GM12801 (cell line): ENCODE measurements around the gene SPTBN1.

ENCODE experiments used
- TF ChIP-seq, protein P1 (sequence below): IDR thresholded peaks from one replicate; pipeline ENCODE4 v1.5.1; 2011; ENCODE audit warnings: control low read depth; ENCODE audit not compliant: insufficient read length; ENCODE audit errors: extremely low read depth

The SPTBN1 gene

DNA sequence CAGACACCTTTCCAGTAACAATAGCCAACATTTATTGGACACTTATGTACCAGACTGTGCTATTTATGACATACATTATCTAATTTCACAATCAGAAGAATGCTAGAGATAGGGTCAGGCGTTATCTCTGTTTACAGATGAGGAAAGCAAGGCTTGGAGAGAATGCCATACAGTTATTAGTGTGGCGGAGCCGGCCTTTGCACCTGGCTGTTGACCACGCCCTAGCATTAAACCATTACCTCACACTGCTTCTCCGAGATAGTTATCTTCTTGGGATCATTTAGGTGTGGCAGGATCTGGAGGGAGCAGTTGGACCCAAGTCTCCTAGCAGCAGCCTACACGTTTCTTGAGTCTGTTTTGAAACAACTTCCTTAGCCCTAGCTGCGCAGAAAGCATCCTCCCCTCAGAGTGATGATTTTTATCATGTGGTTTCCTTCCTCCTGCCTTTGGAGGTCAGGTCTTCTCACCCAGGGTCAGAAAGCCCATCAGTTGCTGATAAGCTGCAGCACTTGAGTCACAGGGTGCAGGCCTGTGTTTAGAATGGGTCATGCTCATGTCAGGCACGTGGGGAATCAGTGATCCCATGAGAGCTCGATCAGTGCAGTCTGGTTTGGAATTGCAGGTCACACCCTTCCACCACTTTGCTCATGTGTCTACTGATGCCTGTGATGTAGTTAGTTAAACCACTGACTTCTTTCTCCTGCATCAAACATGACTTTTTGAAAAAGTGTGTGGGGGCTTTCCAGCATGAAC lies 118.2 kb downstream of the SPTBN1 start:
- TF ChIP-seq, protein P1, sequence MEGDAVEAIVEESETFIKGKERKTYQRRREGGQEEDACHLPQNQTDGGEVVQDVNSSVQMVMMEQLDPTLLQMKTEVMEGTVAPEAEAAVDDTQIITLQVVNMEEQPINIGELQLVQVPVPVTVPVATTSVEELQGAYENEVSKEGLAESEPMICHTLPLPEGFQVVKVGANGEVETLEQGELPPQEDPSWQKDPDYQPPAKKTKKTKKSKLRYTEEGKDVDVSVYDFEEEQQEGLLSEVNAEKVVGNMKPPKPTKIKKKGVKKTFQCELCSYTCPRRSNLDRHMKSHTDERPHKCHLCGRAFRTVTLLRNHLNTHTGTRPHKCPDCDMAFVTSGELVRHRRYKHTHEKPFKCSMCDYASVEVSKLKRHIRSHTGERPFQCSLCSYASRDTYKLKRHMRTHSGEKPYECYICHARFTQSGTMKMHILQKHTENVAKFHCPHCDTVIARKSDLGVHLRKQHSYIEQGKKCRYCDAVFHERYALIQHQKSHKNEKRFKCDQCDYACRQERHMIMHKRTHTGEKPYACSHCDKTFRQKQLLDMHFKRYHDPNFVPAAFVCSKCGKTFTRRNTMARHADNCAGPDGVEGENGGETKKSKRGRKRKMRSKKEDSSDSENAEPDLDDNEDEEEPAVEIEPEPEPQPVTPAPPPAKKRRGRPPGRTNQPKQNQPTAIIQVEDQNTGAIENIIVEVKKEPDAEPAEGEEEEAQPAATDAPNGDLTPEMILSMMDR = no peak

DNA sequence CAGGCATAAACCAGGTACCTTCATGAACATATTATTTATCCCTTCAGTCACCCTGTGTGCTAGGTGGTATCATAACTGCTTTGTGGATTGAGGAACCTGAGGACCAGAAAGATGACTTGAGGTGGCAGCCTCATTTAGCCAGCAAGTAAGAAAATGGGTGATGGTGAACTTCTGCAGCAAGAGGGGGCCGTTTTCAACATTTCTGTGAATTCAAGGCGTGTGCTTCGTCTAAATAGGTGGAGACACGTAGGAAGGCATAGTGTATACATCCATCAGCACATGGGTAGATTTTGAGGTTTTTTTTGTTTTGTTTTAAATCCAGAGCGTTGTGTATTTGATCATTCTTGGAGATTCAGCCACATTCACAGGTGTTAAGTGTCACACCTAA lies 118.7 kb downstream of the SPTBN1 start:
- TF ChIP-seq, protein P1 = no peak

DNA sequence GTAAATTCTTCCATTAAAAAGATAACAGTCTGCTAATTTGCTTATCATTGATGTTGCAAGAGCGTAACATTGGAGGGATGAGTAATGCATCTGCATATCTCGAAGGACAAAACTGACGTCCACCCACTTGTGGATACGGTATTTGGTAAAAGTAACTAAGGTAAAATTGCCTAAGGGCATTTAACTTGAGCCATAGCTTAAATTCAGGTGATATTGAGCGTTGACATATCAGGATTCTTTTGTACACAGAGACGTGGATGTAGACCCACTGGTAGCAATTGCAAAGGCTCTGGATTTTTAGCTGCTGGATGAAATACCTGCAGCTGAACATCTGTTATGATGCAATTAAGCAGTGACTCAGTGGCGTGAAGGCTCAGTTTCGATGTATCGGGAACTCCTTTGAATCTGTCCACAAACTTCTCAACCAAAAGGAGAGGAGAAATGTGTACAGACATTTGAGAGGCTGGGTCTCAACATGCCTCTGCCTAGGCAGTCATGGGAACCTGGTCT lies 119.3 kb downstream of the SPTBN1 start:
- TF ChIP-seq, protein P1 = no peak

DNA sequence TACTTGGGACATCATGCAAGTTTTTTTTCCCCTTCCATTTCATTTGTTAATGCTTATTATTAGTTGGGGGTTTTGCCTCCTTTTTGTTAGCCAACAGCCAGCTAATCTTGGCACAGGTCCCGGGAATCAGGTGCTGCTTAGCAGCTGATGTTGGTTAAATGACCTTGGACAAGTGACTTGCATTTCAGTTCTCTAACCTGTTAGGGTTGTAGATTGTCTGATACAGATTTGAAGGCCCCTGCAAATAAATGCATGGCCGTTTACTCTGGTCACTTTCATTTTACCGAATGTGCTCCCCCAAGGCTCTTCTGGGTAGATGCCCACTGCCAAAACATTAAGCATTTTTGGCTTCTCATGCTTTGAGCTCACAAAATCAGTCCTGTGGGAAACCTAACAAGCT lies 120.9 kb downstream of the SPTBN1 start:
- TF ChIP-seq, protein P1 = no peak

DNA sequence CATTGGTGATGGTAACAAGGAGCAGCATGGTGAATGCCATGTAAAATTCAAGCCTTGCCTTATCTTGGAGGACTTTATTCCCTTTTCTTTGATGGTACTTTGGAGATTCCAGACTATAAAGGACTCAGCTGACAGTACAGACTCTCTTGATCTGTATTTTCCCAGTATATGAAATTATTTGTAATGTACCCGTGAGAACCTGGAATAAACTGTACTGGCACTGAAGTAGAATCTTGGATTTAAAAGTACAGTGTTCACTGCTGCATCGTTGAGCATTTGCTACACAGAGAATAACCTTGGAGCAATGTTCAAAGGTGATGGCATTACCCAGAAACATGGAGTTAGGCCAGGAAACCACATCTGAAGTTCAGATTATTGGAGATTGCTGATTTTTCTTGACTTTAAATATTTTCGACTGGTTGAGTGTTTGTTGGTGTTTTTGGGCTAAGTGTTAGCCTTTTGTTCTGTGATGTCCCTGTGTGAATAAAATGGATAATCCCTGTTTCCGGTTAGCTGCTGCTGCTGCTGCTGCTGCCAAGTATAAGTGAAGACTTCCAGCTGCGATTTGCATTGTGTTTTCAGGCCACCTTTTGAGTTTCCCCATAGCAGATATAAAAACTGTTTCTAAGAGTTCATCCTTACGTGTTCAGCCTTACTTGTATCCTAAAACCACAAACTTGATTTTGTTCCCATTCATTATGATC lies 122.0 kb downstream of the SPTBN1 start:
- TF ChIP-seq, protein P1 = no peak

DNA sequence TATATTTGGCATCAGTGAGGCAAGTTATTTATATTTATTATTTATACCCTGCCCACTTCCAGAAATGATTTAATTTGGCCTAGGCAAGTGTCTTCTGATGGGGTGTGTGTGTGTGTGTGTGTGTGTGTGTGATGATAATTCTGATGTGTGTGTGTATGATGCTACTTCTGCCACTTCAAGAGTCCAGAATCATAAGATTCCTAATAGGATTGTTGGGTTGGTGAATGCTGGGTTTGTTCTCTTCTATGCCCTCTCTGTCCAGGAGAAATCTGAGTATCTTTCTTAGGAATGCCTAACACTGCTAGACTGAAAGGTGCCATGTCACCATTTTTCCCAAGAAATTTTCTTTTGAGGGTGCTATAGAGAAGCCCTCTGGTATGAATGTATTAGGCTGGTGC lies 122.5 kb downstream of the SPTBN1 start:
- TF ChIP-seq, protein P1 = no peak

DNA sequence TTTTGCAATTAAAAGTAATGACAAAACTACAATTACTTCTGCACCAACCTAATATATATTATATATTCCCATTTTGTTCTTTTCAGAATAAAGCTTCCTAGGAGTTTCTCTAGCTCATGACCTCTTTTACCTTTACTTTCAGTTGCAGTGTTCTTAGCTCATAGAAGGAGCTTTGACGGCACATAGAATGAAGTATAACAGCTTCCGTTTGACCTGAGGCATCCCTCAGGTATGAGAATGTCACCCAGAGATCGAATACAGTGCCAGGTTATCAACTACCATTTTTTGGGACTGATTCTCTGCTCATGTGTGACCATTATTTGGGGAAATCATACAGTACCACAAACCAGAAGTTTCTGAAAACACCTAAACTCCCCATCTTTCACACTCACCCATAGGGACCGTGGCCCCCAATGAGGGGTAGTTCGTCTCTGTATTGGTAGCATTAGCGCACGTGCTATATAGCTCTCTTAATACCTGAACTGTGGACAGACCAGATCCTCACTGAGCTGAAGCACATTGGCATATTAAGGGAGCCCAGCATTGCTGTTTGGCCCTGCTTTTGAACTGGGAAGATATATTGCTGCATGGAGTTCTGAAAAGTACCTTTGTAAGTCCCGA lies 123.0 kb downstream of the SPTBN1 start:
- TF ChIP-seq, protein P1 = no peak
